Stimulated activated naive CD4-positive, alpha-beta T cell treated with Interleukin-2 at 50 U/mL for 16 hours (primary cell): ENCODE data around the gene TTC13.
"Not testable (repeated sequence)": the region's sequence is repeated elsewhere in the genome, so short reads cannot be mapped to it uniquely, and the experiment has no call there.

Source experiments
- DNase-seq: peaks from one replicate; lab custom pipeline; 2025; lab: John Stamatoyannopoulos, UW

The TTC13 gene

GRCh38 chr1:230992100-230992774 lies 13.6 kb upstream of the TTC13 start:
- no peak for DNase-seq

GRCh38 chr1:230987448-230987847 lies 8.8 kb upstream of the TTC13 start:
- no peak for DNase-seq

- DNase-seq = no peak
Measured at GRCh38 chr1:230986976-230987375, 8.3 kb upstream of the TTC13 start.

GRCh38 chr1:230985711-230986110 lies 7.0 kb upstream of the TTC13 start:
- DNase-seq = no peak

- DNase-seq = not testable (repeated sequence)
Measured at GRCh38 chr1:230984622-230985515, 6.2 kb upstream of the TTC13 start.

GRCh38 chr1:230983811-230984210 lies 5.2 kb upstream of the TTC13 start:
- DNase-seq = no peak

GRCh38 chr1:230982696-230983095 lies 4.0 kb upstream of the TTC13 start:
- no peak for DNase-seq

GRCh38 chr1:230979952-230980351 lies 1.3 kb upstream of the TTC13 start:
- DNase-seq = no peak

- DNase-seq = no peak
Measured at GRCh38 chr1:230979389-230979716, 692 bp upstream of the TTC13 start.

GRCh38 chr1:230977761-230978490 lies 735 bp downstream of the TTC13 start:
- peak; percentile 7 for DNase-seq

- peak; percentile 14 for DNase-seq
Measured at GRCh38 chr1:230976825-230977747, 1.6 kb downstream of the TTC13 start.

- DNase-seq = no peak
Measured at GRCh38 chr1:230976360-230976759, 2.3 kb downstream of the TTC13 start.

- DNase-seq = no peak
Measured at GRCh38 chr1:230975636-230976035, 3.0 kb downstream of the TTC13 start.

- peak; percentile 44 for DNase-seq
Measured at GRCh38 chr1:230972855-230973271, 5.8 kb downstream of the TTC13 start.

- DNase-seq = no peak
Measured at GRCh38 chr1:230971771-230972170, 6.9 kb downstream of the TTC13 start.

GRCh38 chr1:230970432-230970831 lies 8.2 kb downstream of the TTC13 start:
- no peak for DNase-seq

- no peak for DNase-seq
Measured at GRCh38 chr1:230966358-230966873, 12.2 kb downstream of the TTC13 start.

GRCh38 chr1:230965535-230965934 lies 13.1 kb downstream of the TTC13 start:
- no peak for DNase-seq

GRCh38 chr1:230964896-230965295 lies 13.8 kb downstream of the TTC13 start:
- DNase-seq = no peak

GRCh38 chr1:230958370-230958769 lies 20.3 kb downstream of the TTC13 start:
- no peak for DNase-seq

- DNase-seq = no peak
Measured at GRCh38 chr1:230957580-230957989, 21.1 kb downstream of the TTC13 start.
